H9 (cell line): Measurements from ENCODE around the gene PLXNA4. TPM values are rescaled to one million over a fixed set of nuclear protein-coding genes. Genes with fewer than 3 reads are reported as not detected.

Experiments
- DNase-seq: peaks from one replicate; pipeline ENCODE4 v3.0.0-alpha.2; 2017
- H2AFZ ChIP-seq: one replicate; pipeline ENCODE4 v1.6.1; 2013; ENCODE audit warnings: mild to moderate bottlenecking, low read length, control low read depth, moderate library complexity
- H2AK5ac ChIP-seq: 2 replicates; pipeline ENCODE4 v1.6.1; 2013; ENCODE audit warnings: low read length, control low read depth, mixed read lengths; ENCODE audit not compliant: insufficient read length
- H2BK120ac ChIP-seq: one replicate; pipeline ENCODE4 v1.6.1; 2013; ENCODE audit warnings: low read depth, mild to moderate bottlenecking, low read length, control low read depth, inconsistent platforms; ENCODE audit not compliant: poor library complexity, severe bottlenecking
- H2BK12ac ChIP-seq: 2 replicates; pipeline ENCODE4 v1.6.1; 2013; ENCODE audit warnings: low read length, control low read depth, mixed read lengths, low read depth; ENCODE audit not compliant: insufficient read length
- H2BK15ac ChIP-seq: 2 replicates; pipeline ENCODE4 v1.6.1; 2013; ENCODE audit warnings: low read depth, low read length, control low read depth
- H2BK20ac ChIP-seq: one replicate; pipeline ENCODE4 v1.6.1; 2013; ENCODE audit warnings: low read depth, mild to moderate bottlenecking, low read length, control low read depth, inconsistent platforms; ENCODE audit not compliant: poor library complexity, severe bottlenecking
- H2BK5ac ChIP-seq: 2 replicates; pipeline ENCODE4 v1.6.1; 2013; ENCODE audit warnings: low read length, control low read depth, mixed read lengths; ENCODE audit not compliant: insufficient read length
- H3K14ac ChIP-seq: 2 replicates; pipeline ENCODE4 v1.6.1; 2013; ENCODE audit warnings: low read length, control low read depth; ENCODE audit not compliant: insufficient read depth
- H3K18ac ChIP-seq: 2 replicates; pipeline ENCODE4 v1.6.1; 2013; ENCODE audit warnings: low read depth, mild to moderate bottlenecking, mixed read lengths, low read length, control low read depth; ENCODE audit not compliant: insufficient read length
- H3K23ac ChIP-seq: 2 replicates; pipeline ENCODE4 v1.6.1; 2013; ENCODE audit warnings: low read length, control low read depth, mixed read lengths, low read depth; ENCODE audit not compliant: insufficient read length
- H3K23me2 ChIP-seq: 2 replicates; pipeline ENCODE4 v1.6.1; 2013; ENCODE audit warnings: low read depth, mild to moderate bottlenecking, mixed read lengths, low read length, control low read depth; ENCODE audit not compliant: insufficient read length, poor library complexity, severe bottlenecking
- H3K27ac ChIP-seq: 2 replicates; pipeline ENCODE4 v1.5.1; 2013; ENCODE audit warnings: low read length, control low read depth, mixed read lengths, low read depth; ENCODE audit not compliant: insufficient read length
- H3K27me3 ChIP-seq: 2 replicates; pipeline ENCODE4 v1.6.1; 2013; ENCODE audit warnings: low read length, control low read depth, inconsistent platforms; ENCODE audit not compliant: insufficient read depth
- H3K4ac ChIP-seq: 2 replicates; pipeline ENCODE4 v1.6.1; 2013; ENCODE audit warnings: low read depth, mild to moderate bottlenecking, control low read depth, inconsistent platforms, low read length, moderate library complexity
- H3K4me1 ChIP-seq: 2 replicates; pipeline ENCODE4 v1.6.1; 2013; ENCODE audit warnings: low read length, control low read depth, inconsistent platforms; ENCODE audit not compliant: insufficient read depth
- H3K4me2 ChIP-seq: 2 replicates; pipeline ENCODE4 v1.6.1; 2013; ENCODE audit warnings: low read length, control low read depth, mixed read lengths; ENCODE audit not compliant: insufficient read length, insufficient read depth
- H3K56ac ChIP-seq: 2 replicates; pipeline ENCODE4 v1.6.1; 2013; ENCODE audit warnings: low read depth, mild to moderate bottlenecking, mixed read lengths, low read length, control low read depth; ENCODE audit not compliant: insufficient read length
- H3K79me1 ChIP-seq: 2 replicates; pipeline ENCODE4 v1.6.1; 2013; ENCODE audit warnings: low read depth, mild to moderate bottlenecking, moderate library complexity, low read length, control low read depth, inconsistent platforms; ENCODE audit not compliant: insufficient read depth, poor library complexity, severe bottlenecking
- H3K79me2 ChIP-seq: 2 replicates; pipeline ENCODE4 v1.6.1; 2013; ENCODE audit warnings: low read length, control low read depth, inconsistent platforms; ENCODE audit not compliant: insufficient read depth
- H3K9ac ChIP-seq: 2 replicates; pipeline ENCODE4 v1.6.1; 2013; ENCODE audit warnings: low read length, control low read depth, mixed read lengths; ENCODE audit not compliant: insufficient read length; ENCODE audit errors: extremely low read depth
- H3K9me3 ChIP-seq: one replicate; pipeline ENCODE4 v1.6.1; 2013; ENCODE audit warnings: low read depth, low read length, inconsistent platforms; ENCODE audit not compliant: control insufficient read depth
- H3T11ph ChIP-seq: one replicate; pipeline ENCODE4 v1.6.1; 2013; ENCODE audit warnings: mild to moderate bottlenecking, low read length, control low read depth, inconsistent platforms
- H4K20me1 ChIP-seq: one replicate; pipeline ENCODE4 v1.6.1; 2013; ENCODE audit not compliant: control insufficient read depth, insufficient read length, insufficient read depth
- H4K5ac ChIP-seq: 2 replicates; pipeline ENCODE4 v1.6.1; 2013; ENCODE audit warnings: low read depth, mild to moderate bottlenecking, mixed read lengths, low read length, control low read depth; ENCODE audit not compliant: insufficient read length
- H4K8ac ChIP-seq: replicated peaks from 2 replicates; pipeline ENCODE4 v1.6.1; 2013; ENCODE audit warnings: low read length, control low read depth, mixed read lengths, low read depth; ENCODE audit not compliant: insufficient read length
- H4K91ac ChIP-seq: 2 replicates; pipeline ENCODE4 v1.6.1; 2013; ENCODE audit warnings: low read depth, mild to moderate bottlenecking, moderate library complexity, mixed read lengths, low read length, control low read depth; ENCODE audit not compliant: insufficient read length
- H3K27ac Mint-ChIP-seq, 3 experiments: 2 replicates in 2 of 3; 3 replicates in 1 of 3; pipeline ENCODE4 v1.8.0; 2020 to 2021; ENCODE audit warnings: mixed read lengths in 3 of 3, mild to moderate bottlenecking in 1 of 3, moderate library complexity in 1 of 3
- H3K27me3 Mint-ChIP-seq: 2 replicates; pipeline ENCODE4 v1.8.0; 2021; ENCODE audit warnings: low read depth, mild to moderate bottlenecking, moderate library complexity, mixed read lengths
- H3K36me3 Mint-ChIP-seq, 3 experiments: 2 replicates in 2 of 3; 3 replicates in 1 of 3; pipeline ENCODE4 v1.8.0; 2020 to 2021; ENCODE audit warnings: low read depth in 3 of 3, mixed read lengths in 3 of 3; ENCODE audit not compliant: insufficient read depth in 1 of 3
- H3K4me1 Mint-ChIP-seq, 2 experiments: 2 replicates each; pipeline ENCODE4 v1.8.0; 2020; ENCODE audit warnings: mixed read lengths in 2 of 2
- H3K4me3 Mint-ChIP-seq, 2 experiments: 2 replicates in 1 of 2; 3 replicates in 1 of 2; pipeline ENCODE4 v1.8.0; 2020 to 2021; ENCODE audit warnings: mild to moderate bottlenecking in 2 of 2, mixed read lengths in 2 of 2, moderate library complexity in 1 of 2
- H3K9me3 Mint-ChIP-seq, 2 experiments: 2 replicates in 1 of 2; 3 replicates in 1 of 2; pipeline ENCODE4 v1.8.0; 2020; ENCODE audit warnings: mild to moderate bottlenecking in 2 of 2, mixed read lengths in 2 of 2, moderate library complexity in 1 of 2
- WGBS: extraction: QIAGEN DNeasy Blood & Tissue Kit; methylation state at CpG from one replicate; pipeline ENCODE4 v1.1.7; 2013; ENCODE audit warnings: missing lambda C conversion rate, low lambda C conversion rate, mixed read lengths; ENCODE audit not compliant: insufficient read length; ENCODE audit errors: extremely low coverage; 5-methylcytosine and 5-hydroxymethylcytosine counted together
- total RNA-seq: library from RNA; stranded (reverse); gene quantifications from 2 replicates; pipeline ENCODE4 v1.2.1, GENCODE V29; 2021
- TF ChIP-seq, protein P1 (sequence below): fragments of 200-600 bp; sonication (generic); conservative IDR thresholded peaks from 3 replicates; pipeline ENCODE4 v1.8.0; 2021; ENCODE audit warnings: antibody characterized with exemption, mild to moderate bottlenecking

PLXNA4 gene
- total RNA-seq, 1 experiment from 2014 or later, result 0.35 TPM

DNA sequence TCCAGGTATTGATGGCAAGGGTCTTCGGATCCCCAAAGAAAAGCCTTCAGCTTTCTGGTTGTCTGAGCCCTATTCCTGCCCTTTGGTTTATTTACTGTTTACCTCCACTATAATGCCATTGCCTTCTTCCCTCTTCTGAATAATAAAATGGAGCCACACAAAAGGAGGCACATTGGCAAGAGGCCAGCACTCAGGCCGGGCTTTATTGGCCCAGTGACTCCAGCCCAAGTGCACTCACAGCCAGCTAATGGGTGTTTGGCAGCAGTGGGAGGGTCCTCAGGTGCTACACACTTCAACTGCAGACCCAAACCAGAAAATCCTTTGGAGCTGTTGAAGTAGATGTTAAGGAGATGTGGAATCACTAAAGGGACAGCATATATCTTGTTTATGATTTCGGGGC lies 336.0 kb downstream of the PLXNA4 start:
- H3K27ac ChIP-seq, result no peak overlapping the region
- no peak overlapping the region for H4K8ac ChIP-seq
- no peaks in the 10 kb centered on the region; the same call in 1 of the 2 replicates for H3K27me3 ChIP-seq
- DNase-seq, result no peak
- no peak overlapping the region for H3K14ac ChIP-seq
- H3K9me3 ChIP-seq, result no peaks in the 10 kb centered on the region
- H3K79me1 ChIP-seq, result no peaks in the 10 kb centered on the region
- no peak overlapping the region for H2BK5ac ChIP-seq
- WGBS, result no CpG with 5 or more reads among the region's 3 CpGs
- no peak overlapping the region for H2BK15ac ChIP-seq
- no peak overlapping the region for H3K18ac ChIP-seq
- H2AFZ ChIP-seq, result no peak overlapping the region
- Mint-ChIP-seq H3K27ac (no peak overlapping the region), H3K36me3 (peaks cover 0 to 3% (median 0%) of the 10 kb centered on the region in 3 experiments; a peak in 2 of 7 replicates), H3K9me3 (peaks cover 2 to 3% of the 10 kb centered on the region in 2 experiments; a peak in 4 of 5 replicates), H3K4me3 (no peak overlapping the region), H3K4me1 (peaks cover 14 to 19% of the 10 kb centered on the region in 2 experiments), H3K27me3 (peaks cover 8% of the 10 kb centered on the region)
- H4K20me1 ChIP-seq, result no peaks in the 10 kb centered on the region
- H2AK5ac ChIP-seq, result no peak overlapping the region
- H3K4me1 ChIP-seq, result no peaks in the 10 kb centered on the region
- TF ChIP-seq, protein P1, sequence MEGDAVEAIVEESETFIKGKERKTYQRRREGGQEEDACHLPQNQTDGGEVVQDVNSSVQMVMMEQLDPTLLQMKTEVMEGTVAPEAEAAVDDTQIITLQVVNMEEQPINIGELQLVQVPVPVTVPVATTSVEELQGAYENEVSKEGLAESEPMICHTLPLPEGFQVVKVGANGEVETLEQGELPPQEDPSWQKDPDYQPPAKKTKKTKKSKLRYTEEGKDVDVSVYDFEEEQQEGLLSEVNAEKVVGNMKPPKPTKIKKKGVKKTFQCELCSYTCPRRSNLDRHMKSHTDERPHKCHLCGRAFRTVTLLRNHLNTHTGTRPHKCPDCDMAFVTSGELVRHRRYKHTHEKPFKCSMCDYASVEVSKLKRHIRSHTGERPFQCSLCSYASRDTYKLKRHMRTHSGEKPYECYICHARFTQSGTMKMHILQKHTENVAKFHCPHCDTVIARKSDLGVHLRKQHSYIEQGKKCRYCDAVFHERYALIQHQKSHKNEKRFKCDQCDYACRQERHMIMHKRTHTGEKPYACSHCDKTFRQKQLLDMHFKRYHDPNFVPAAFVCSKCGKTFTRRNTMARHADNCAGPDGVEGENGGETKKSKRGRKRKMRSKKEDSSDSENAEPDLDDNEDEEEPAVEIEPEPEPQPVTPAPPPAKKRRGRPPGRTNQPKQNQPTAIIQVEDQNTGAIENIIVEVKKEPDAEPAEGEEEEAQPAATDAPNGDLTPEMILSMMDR, result no peak
- no peaks in the 10 kb centered on the region for H3K23me2 ChIP-seq
- H3K56ac ChIP-seq, result no peak overlapping the region
- H3K23ac ChIP-seq, result no peak overlapping the region
- no peak overlapping the region for H3K4ac ChIP-seq
- H3K79me2 ChIP-seq, result no peaks in the 10 kb centered on the region
- H4K5ac ChIP-seq, result no peak overlapping the region
- no peak overlapping the region for H4K91ac ChIP-seq
- H2BK12ac ChIP-seq, result no peak overlapping the region
- no peak overlapping the region for H2BK120ac ChIP-seq
- H3K9ac ChIP-seq, result no peak overlapping the region
- H3T11ph ChIP-seq, result no peak overlapping the region
- no peak overlapping the region for H3K4me2 ChIP-seq
- no peak overlapping the region for H2BK20ac ChIP-seq
